Eye (tissue), 1 donor: Measurements from ENCODE around the gene MEGF8.
"Not testable (repeated sequence)": the region's sequence is repeated elsewhere in the genome, so short reads cannot be mapped to it uniquely, and the experiment has no call there.

ENCODE experiments used
- DNase-seq: peaks from one replicate; pipeline ENCODE4 v3.0.0-alpha.2; 2015

Gene MEGF8

DNA sequence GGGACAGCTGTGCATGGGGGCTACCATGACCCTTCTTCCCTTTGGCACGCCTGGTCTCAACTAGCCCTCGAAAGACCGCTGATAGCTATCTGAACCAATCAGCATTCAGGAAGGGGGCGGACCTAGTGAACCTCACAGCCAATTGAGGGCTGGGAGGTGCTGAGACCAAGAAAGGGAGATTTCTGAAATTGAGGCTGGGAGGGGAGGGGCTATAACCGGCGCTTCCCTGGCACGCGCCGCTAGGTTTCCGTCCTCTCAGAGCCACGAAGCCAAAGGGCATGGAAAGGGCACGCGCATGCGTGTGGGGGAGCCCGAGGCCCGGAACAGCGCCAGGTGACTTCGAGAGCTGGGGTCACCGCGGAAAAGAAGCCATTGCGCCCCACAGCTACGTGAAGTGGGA lies 18.8 kb upstream of the MEGF8 start:
- DNase-seq = no peak

DNA sequence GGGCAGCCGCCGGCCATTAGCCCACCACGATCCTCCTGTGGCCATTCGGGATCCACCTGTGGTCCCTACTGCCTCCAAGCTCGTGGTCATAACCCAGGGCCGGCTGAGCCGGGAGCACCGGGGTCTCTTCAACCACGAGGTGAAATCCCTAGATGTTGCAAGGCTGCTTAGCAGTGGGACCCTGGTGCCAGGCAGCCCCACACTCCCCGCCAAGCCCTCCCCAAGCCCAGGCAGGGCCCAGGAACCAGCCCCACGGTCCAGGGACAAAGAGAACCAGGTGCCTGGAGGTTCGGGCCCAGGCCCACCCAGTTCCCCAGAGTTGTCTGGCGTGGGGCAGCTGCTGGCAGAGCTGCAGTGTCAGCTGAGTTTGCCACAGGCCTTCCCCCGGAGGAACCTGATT lies 15.7 kb upstream of the MEGF8 start:
- no peak for DNase-seq

DNA sequence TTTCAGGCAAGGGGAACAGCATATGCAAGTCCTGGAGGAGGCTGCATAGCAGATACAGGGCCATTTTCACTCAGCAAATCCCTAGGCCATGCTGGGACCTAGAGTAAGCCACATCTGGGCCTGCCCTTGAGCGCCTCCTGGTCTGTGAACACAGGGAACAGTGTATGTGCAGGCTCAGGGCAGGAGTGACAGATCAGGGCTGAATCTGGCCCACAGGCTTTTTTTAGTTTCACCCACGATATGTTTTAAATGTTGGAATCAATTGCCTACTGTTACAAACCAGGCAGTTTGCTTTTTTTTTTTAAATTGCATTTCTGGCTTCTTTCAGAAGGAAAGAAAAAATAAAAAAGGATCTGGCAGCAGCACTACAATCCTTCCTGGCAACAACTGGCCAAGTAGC lies 13.8 kb upstream of the MEGF8 start:
- DNase-seq = no peak

DNA sequence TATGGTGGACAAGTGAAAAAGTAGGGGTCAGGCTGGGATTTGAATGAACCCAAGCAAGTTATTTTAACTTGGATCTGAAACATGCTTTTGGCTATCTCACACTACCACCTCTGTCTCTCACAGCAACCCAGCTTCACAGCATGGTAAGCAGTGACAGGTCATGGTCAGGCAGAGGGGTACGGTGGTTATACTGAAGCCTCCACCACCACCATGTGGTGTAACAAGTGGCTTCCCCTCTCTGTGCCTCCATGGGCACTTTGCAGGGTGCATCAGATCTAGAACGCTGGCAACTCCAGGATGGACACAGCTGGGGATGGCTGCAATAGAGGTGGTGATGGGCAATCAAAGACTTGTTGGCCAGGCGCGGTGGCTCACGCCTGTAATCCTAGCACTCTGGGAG lies 13.1 kb upstream of the MEGF8 start:
- no peak for DNase-seq

DNA sequence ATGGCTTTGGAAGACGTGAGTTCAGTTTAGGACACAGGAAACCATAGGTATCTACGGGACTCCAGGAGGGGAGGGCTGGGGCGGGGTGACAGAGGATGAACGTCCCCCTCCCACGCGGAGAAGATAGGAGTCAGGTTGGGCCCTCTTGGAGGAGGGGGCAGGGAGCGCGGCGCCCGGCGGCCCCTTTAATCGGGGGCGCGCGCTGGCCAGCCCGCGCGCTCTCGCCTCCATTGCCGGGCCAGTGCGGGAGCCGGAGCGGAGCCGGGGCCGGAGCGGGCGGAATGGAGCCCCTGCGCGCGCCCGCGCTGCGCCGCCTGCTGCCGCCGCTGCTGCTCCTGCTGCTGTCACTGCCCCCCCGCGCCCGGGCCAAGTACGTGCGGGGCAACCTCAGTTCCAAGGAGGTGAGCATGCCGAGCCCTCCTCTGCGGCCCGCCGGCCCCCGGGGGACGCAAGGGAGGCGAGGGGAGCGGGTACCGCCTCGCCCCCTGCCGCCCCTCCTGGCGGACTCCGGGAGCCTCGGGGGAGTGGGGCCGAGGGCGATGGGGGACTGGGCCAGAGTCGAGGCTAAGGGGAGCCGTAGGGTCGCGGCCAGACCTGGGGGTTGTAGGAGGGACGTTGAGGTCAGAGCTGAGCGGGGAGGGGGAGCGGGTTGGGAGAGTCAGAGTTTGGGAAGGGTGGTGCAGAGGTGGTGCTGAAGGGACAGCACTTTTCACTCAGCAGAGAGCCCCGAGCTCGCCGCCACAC lies 12.2 kb upstream of the MEGF8 start, which contains the start of gene TMEM145:
Gene TMEM145 (plus strand): TSS at position 214 of the 744 bp plus-strand sequence. CDS start 68 bp downstream, at position 282.
- peak; percentile 86 for DNase-seq

DNA sequence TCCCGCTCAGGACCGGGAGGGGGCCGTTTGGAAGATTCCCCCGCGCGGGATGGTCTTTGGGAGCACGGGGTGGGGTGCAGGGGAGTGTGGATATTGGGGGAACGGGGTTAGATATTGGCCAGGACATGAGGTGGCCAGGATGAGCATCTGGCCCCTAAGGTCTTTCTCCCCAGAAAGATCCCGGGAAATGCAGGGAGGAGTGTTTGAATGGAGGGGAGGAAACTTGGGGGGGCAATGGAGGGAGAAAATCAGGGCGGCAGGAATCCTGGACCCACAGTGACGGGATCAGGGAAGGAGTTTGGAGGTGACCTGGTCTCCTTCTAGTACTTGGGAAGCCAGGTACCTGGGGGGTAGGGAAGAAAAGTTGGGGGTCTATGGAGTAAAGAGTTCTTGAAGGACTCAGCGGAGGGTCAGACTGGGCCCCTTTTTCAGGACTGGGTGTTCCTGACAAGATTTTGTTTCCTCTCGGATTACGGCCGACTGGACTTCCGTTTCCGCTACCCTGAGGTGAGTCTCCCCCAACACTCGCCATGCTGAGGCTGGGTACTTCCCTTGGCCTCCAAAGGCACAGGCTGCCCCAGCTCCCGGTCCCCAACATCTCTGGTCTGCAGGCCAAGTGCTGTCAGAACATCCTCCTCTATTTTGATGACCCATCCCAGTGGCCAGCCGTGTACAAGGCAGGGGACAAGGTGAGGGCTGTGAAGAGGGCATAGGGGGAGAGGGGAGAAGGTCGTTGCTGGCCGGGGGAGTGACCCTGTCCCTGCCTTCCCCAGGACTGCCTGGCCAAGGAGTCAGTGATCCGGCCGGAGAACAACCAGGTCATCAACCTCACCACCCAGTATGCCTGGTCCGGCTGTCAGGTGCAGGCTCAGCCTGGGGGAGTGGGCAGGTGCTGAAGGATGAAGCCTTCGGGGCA lies 11.3 kb upstream of the MEGF8 start:
- no peak for DNase-seq

DNA sequence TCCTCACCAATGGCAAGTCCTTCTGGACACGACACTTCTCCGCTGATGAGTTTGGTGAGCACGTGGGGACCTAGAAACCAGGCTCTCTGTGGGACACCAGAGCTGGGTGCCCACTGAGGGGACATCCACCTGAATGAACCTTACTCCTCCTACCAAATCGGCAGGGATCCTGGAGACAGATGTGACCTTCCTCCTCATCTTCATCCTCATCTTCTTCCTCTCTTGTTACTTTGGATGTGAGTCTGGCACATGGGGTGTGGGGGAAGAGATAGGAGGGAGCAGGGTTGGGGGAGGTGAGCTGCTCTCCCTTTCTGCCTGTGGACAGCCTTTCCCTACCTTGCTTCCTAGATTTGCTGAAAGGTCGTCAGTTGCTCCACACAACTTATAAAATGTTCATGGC lies 10.4 kb upstream of the MEGF8 start:
- no peak for DNase-seq

DNA sequence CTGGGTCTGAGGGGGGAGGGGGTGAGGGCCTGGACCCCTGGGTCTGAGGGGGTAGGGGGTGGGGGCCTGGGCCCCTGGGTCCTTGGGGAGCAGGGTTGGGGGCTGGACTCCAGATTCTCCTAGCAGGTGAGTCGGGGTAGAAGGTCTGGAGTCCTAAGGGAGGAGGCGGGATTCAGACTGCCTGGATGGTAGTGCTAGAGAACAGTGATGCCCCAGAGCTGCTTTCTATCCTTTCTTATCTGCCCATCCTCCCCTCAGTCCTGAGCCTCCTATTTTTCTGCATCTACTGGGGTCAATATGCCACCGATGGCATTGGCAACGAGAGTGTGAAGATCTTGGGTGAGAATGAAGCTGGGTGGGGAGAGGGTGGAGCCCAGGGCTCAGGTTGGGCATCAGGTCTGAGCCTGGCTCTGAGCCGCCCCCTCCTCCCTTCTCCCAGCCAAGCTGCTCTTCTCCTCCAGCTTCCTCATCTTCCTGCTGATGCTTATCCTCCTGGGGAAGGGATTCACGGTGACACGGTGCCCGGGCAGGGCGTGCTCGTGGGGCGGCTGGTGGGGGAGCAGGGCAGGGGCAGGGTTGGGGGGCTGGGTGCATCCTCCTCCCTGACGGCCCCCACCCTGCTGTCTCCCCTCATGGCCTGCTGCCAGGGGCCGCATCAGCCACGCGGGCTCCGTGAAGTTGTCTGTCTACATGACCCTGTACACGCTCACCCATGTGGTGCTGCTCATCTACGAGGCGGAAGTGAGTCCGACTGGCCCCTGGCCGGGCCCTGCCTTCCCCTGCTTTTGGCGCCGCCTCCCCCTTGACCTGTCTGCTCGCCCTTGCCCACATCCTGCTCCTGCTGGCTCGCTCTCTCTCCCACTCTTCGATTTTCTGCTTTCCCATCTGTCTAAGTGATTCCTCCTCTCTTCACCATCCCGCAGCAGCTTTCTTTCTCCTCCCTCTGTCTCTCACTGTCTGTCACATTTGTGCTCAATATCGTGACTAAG lies 8.9 kb upstream of the MEGF8 start:
- DNase-seq = peak; percentile 37

DNA sequence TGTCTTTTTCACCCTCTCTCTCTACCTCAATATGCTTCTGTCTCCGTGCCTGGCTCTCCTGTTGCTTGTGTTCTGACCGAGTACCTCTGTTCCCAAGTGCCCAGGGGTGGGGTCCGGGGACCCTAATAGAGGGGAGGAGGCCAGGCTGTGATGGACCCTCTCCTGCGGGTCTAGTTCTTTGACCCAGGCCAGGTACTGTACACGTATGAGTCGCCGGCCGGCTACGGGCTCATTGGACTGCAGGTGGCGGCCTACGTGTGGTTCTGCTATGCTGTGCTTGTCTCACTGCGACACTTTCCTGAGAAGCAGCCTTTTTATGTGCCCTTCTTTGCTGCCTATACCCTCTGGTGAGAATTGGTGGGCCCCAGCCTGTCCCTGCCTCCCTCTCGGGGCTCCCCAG lies 7.9 kb upstream of the MEGF8 start:
- DNase-seq = no peak

DNA sequence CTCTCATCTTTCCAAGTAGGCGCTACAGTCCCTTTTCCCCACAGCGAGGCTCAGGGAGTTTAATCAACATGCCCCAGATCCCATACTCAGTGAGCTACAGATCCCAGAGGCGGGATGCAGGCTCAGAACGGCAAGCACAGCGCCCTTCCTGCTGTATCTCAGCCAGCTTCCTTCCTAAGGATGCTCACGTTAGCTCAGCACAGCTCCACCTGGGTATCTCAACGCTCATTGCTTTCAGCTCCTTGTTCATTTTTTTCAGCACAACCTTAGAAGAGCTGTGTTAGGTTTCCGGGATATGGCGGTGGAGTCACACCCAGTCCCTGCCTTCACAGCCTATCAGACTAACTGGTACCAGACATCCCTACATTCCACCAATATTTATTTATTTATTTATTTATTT lies 3.1 kb upstream of the MEGF8 start:
- no peak for DNase-seq

DNA sequence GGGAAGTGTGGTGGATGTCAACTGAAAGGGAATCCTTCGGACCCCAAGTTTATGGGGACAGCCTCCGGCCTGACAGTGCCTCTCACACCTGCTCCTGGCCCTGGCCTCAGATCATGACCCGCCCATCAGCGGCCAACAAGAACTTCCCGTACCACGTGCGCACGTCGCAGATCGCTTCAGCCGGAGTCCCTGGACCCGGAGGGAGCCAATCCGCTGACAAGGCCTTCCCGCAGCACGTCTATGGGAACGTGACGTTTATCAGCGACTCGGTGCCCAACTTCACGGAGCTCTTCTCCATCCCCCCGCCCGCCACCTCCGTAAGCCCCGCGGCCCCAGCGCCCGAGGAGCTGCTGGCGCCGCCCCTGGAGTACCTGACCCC lies 2.0 kb upstream of the MEGF8 start:
- peak; percentile 46 for DNase-seq

DNA sequence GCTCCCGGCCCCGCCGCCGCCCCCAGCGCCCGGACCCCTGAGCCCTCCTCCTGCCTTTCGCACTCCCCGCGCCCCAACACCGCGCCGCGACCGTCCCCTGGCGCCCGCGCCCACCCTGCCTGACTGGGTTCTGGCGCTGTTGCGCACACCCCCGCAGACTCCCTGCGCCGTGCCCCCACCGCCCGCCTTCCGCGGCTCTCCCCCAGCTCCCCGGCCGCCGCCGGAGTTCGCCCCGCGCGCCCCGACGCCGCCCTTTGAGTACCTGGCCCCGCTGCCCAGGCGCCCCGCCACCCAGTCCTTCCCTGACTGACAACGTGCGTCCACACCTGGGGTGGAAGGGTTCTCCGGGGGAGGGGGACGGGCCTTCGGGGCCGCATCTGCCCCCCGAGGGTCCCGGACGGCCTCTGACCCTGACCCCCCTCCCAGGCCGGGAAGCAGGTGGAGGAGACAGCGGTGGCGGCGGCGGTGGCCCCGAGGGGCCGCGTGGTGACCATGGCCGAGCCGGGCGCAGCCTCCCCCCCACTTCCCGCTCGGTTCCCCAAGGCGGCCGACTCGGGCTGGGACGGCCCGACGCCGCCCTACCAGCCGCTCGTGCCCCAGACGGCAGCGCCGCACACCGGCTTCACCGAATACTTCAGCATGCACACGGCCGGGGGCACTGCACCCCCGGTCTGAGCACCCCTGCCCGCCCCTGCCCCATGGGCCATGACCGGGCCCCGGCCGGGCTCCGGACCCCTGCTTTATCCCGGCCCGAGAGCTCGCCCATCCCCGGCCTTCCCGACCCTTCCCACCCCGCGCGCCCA lies 1.4 kb upstream of the MEGF8 start:
- DNase-seq = peak; percentile 29

DNA sequence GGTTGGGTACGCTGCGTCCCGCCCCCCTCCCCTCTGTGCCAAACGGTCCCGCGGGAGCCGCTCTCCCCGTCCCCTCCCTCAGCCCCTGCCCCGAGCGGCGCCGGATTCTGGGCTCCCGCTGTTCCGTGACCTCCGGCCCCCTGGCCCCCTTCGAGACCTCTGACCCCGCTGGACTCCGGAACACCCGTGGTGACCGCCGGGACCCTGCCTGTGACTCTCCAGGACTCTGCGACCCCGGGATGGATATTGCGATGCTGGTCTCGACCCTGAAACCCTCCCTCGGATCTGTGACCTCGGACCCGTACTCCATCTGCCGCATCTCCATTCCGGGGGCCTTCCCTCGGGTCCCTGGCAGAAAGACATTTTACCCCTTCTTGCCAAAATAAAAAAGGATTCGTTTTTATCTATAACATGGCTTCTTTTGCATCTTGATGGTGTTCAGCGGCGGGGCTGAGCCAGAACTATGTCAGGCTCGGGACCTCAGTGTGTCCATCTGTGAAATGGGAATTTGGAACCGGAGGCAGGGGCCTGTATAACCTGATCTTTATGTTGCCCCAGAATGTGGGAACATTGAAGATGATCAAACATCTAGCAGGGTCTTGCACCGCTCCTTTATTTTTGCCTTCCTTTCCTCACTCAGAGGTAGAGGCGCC lies 654 bp upstream of the MEGF8 start:
- DNase-seq = no peak

DNA sequence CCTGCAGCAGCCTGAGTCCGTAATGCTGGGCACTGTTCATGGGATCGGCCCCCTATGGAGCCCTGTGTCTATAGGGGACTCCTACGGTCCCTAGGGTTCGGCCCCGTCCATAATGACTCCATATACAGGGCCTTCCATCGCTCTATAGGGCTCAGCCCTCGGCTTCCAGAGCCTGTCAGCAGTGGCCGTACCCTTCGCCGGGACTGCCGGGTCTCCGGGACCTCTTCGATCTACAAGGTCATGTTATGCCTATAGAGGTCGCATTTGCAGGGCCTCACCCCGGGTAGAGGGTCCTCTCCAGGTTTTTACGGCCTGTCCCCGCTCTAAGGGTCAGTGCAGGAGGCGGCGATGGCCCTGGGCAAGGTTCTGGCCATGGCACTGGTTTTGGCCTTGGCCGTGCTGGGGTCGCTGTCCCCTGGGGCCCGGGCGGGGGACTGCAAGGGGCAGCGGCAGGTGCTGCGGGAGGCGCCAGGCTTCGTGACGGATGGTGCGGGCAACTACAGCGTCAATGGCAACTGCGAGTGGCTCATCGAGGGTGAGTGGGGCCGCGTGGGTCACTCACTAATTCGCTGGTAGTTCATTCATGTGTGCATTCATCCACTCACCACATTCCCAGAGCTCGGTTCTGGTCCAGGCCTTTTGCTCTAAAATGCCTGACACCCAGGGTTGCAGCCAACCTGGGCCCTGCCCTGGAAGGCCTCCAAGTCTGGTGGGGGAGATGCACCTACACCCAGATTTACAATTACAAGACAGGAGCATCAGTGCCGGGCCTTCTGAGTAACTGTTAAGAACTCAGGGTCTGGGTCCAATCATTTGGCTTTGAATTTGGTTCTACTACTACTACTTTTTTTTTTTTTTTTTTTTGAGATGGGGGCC lies 699 bp downstream of the MEGF8 start:
- DNase-seq = peak; percentile 27

DNA sequence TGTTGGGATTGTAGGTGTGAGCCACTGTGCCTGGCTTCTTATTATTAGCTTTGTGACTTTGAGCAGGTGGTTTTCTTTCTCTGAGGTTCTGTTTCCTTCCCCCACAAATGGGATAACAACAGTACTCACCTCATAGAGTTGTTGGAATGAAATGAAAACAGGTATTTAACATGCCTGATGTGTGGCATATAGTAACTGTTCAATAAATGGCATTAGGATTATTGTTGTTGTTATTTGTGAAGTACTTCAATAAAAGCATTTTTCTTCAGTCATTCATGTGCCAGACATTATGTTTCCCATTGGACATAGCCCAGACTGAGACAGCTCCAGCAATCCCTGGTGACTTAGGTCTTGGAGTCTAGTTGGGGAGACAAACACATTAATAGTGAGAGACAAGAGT lies 1.5 kb downstream of the MEGF8 start:
- DNase-seq = no peak

DNA sequence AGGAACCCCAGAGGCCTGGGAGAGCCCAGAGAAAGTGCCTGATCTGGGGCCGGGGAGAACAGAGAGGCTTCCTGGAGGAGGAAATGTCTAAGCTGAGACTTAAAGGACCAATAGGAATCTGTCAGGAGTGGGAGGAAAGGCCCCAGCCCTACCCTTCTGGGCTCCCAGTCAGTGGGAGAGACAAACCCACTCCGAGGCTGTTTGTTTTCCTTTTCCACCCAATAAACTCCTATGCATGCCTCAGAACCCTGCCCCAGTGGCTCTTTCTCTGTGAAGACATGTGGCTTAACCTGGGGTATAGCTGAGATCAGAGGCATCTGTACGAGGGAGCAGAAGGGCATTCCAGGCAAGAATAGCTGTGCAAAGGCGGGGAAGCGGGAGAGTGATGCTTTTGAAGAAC lies 1.9 kb downstream of the MEGF8 start:
- DNase-seq = no peak

DNA sequence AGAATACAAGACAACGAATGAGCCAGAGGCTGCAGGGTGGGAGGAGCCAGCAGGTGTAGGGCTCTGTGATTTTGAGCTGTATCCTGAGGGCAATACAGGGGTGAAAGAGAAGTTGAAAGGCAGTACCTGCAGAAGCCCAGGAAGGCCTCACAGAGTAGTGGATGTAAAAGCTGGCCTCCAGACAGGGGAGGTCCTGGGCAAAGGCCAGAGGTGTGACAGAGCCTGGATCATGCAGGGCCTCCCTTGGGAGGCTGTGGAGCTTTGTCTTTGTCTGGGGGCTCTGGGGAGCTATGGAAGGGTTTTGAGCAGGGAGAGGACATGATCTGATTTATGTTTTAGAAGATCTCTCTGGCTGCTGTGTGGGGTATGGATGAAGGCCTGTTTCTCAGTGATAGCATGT lies 2.7 kb downstream of the MEGF8 start:
- DNase-seq = no peak

DNA sequence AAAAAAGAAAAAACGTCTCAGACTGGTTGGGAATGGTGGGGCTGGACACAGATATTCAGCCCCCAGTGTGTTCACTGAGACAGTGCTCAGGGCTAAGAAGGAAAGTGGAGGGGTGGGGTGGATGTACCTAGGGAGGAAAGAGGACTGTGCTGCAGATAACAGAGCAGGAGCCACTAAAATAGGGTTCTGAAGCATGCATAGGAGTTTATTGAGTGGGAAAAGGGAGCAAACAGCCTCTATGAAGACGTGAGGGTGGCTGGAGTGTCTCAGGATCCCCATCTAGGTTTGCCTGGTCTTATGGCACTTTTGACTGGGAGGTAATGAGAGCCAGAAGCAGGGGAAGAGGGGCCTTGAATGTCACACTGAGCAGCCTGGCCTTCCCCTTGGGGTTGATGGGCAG lies 3.4 kb downstream of the MEGF8 start:
- no peak for DNase-seq

DNA sequence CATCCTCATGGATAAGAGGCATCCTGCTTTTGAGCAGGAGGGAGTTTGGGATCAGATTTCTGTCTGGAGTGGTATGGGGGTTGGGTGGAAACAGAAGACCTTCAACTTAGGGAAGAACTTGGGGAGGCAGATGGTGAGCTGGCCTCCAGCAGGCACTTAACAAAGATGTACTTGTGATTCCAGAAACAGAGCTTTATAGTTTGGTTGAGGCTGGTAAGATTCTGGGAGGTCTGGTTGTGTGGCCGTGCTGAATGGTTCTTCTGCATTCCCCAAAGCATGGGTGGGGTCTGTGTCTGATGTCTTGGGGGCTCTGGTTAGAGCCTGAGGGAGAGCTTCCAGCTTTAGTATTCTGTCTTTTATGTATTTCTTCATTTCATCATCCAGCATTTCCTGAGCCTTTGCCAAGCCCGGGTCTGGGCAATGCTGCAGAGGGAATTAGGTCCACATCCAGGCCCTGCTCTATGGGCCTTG lies 4.8 kb downstream of the MEGF8 start:
- DNase-seq = no peak

DNA sequence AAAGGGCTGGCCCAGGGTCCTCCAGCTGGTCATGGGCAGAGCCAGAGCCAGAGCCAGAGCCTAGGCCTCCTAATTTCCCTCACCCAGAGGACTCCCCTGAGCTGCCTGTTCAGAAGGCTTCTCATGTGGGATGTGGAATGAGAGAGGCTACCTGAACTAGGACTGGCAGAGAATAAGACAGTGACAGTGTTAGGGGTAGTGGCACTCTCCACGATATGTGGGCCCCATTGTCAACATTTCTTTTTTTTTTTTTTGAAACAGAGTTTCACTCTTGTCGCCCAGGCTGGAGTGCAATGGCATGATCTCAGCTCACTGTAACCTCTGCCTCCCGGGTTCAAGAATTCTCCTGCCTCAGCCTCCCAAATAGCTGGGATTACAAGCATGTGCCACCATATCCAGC lies 5.9 kb downstream of the MEGF8 start:
- DNase-seq = not testable (repeated sequence)
